Gastrocnemius medialis (tissue), 4 donors: ENCODE measurements around the gene CGNL1. TPM values are rescaled to one million over a fixed set of nuclear protein-coding genes. Genes with fewer than 3 reads are reported as not detected.

ENCODE experiments used
- ATAC-seq, 2 donors: fragments of 150-250 bp; one replicate each; pipeline ENCODE4 v1.9.1; 2016
- DNase-seq, 2 donors: peaks; one replicate each; pipeline ENCODE4 v3.0.0-alpha.2; 2019
- H3K27ac ChIP-seq, 4 donors: fragments of 200-600 bp; sonication (generic); 1 replicate in 1 of 4; 2 replicates in 3 of 4; pipeline ENCODE4 v1.5.1; 2016 to 2018; ENCODE audit warnings: mild to moderate bottlenecking in 2 of 4, moderate library complexity in 1 of 4
- H3K27me3 ChIP-seq, 3 donors: fragments of 200-600 bp; sonication (generic) in 2 of 3; 1 replicate in 1 of 3; 2 replicates in 2 of 3; pipeline versions ENCODE4 v1.5.1 to v1.6.0; 2016 to 2019; ENCODE audit warnings: mild to moderate bottlenecking in 1 of 3, moderate library complexity in 1 of 3
- H3K36me3 ChIP-seq, 2 donors: fragments of 200-600 bp; sonication (generic) in 1 of 2; one replicate each; pipeline ENCODE4 v1.5.1; 2017 to 2018
- H3K4me1 ChIP-seq, 2 donors: fragments of 200-600 bp; sonication (generic) in 1 of 2; one replicate each; pipeline ENCODE4 v1.5.1; 2016 to 2017; ENCODE audit warnings: mild to moderate bottlenecking in 2 of 2
- H3K4me3 ChIP-seq, 4 donors: fragments of 200-600 bp; sonication (generic) in 3 of 4; 1 replicate in 1 of 4; 2 replicates in 3 of 4; pipeline ENCODE4 v1.5.1; 2016 to 2019; ENCODE audit warnings: mild to moderate bottlenecking in 2 of 4
- H3K9me3 ChIP-seq, 3 donors: fragments of 200-600 bp; sonication (generic) in 2 of 3; 1 replicate in 1 of 3; 2 replicates in 2 of 3; pipeline ENCODE4 v1.5.1; 2016 to 2019
- POLR2A ChIP-seq, 2 donors: fragments of 450-650 bp; IDR thresholded peaks; one replicate each; pipeline ENCODE4 v1.6.1; 2017; ENCODE audit warnings: antibody characterized with exemption in 2 of 2, mild to moderate bottlenecking in 2 of 2, moderate library complexity in 2 of 2
- in situ Hi-C, 4 donors: fragments of 200-750 bp; cut with MboI; loops; one replicate each; pipeline versions ENCODE4 v1.15.0 to v1.8.0; 2017; ENCODE audit warnings: low sequenced_read_pairs in 4 of 4
- intact Hi-C: fragments of 100-400 bp; cut with DNase I; formaldehyde crosslinking; loops from one replicate; pipeline ENCODE4 v1.15.1; 2023; ENCODE audit warnings: low total_unique reads
- total RNA-seq, 4 donors: library from RNA; depleted of rRNA; stranded (reverse); fragments of >200 nt; gene quantifications; one replicate each; pipeline versions ENCODE4 v1.1.0 to v1.2.3, GENCODE V29; 2016
- TF ChIP-seq, protein P1 (sequence below), 5 experiments: fragments of 450-650 bp in 3 of 5; fragments of 200-600 bp in 2 of 5; sonication (generic) in 2 of 5; IDR thresholded peaks in 4 of 5; conservative IDR thresholded peaks in 1 of 5; 1 replicate in 4 of 5; 2 replicates in 1 of 5; pipeline ENCODE4 v1.5.1; 2016 to 2019; ENCODE audit warnings: antibody characterized with exemption in 5 of 5, mild to moderate bottlenecking in 3 of 5, moderate library complexity in 3 of 5

Gene CGNL1
- total RNA-seq, 4 donors from 2014 or later: 0.15 to 0.85 (median 0.49) TPM

- Histone ChIP-seq H3K27me3 (no peaks in the 10 kb centered on the region), H3K4me3 (no peak overlapping the region), H3K27ac (no peak overlapping the region), H3K4me1 (no peaks in the 10 kb centered on the region), H3K36me3 (no peaks in the 10 kb centered on the region), H3K9me3 (no peaks in the 10 kb centered on the region)
- ATAC-seq: no peak
- in situ Hi-C loops (no loop called here), intact Hi-C loops (no loop called here)
- no peak for DNase-seq
- no peak for TF ChIP-seq POLR2A (IDR thresholded peaks at IDR 0.05)
- TF ChIP-seq, protein P1, sequence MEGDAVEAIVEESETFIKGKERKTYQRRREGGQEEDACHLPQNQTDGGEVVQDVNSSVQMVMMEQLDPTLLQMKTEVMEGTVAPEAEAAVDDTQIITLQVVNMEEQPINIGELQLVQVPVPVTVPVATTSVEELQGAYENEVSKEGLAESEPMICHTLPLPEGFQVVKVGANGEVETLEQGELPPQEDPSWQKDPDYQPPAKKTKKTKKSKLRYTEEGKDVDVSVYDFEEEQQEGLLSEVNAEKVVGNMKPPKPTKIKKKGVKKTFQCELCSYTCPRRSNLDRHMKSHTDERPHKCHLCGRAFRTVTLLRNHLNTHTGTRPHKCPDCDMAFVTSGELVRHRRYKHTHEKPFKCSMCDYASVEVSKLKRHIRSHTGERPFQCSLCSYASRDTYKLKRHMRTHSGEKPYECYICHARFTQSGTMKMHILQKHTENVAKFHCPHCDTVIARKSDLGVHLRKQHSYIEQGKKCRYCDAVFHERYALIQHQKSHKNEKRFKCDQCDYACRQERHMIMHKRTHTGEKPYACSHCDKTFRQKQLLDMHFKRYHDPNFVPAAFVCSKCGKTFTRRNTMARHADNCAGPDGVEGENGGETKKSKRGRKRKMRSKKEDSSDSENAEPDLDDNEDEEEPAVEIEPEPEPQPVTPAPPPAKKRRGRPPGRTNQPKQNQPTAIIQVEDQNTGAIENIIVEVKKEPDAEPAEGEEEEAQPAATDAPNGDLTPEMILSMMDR (IDR thresholded peaks at IDR 0.05 in 4 of 5, conservative IDR thresholded peaks at IDR 0.05 in 1 of 5): no peak
These were observed 140.8 kb downstream of the CGNL1 start for GRCh38 chr15:57517030-57517671.

- DNase-seq (no peak), ATAC-seq (no peak)
- H3K27ac ChIP-seq: no peak overlapping the region
- no peaks in the 10 kb centered on the region for H3K9me3 ChIP-seq
- no peaks in the 10 kb centered on the region for H3K36me3 ChIP-seq
- no peak for TF ChIP-seq POLR2A (IDR thresholded peaks at IDR 0.05)
- TF ChIP-seq, protein P1 (IDR thresholded peaks at IDR 0.05 in 4 of 5, conservative IDR thresholded peaks at IDR 0.05 in 1 of 5): no peak
- H3K4me3 ChIP-seq: no peak overlapping the region
- in situ Hi-C loops: no loop called here
- no peaks in the 10 kb centered on the region for H3K4me1 ChIP-seq
- intact Hi-C loops: no loop called here
- H3K27me3 ChIP-seq: no peaks in the 10 kb centered on the region
These were observed 142.6 kb downstream of the CGNL1 start for GRCh38 chr15:57518779-57519405.

DNA sequence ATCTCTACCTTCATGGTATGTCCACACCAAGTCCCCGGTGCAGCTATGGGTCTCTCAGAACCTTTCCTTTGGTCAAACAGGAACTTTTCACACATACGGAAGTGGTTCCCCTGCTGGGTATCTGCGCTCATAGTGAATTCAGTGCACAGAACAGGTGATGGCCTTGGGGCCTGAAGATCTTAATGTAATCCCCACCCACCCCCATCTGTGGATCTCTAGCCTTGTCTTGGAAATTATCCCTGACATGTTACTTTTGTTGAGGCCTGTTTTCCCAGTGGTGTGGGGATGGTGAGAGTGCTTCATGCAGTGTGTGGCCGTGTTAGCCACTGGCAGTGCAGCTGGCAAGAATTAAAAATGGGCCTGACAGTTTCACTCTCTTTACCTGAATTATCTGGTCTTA, 143.5 kb downstream of the CGNL1 start:
- no peaks in the 10 kb centered on the region for H3K4me1 ChIP-seq
- no peaks in the 10 kb centered on the region for H3K9me3 ChIP-seq
- no peak overlapping the region for H3K4me3 ChIP-seq
- no peak overlapping the region for H3K27ac ChIP-seq
- intact Hi-C loops (loop anchor here (10.0 kb wide), 1 partner anchor 375 kb away; no protein-coding TSS in a partner anchor), in situ Hi-C loops (no loop called here)
- ATAC-seq (no peak), DNase-seq (no peak)
- H3K27me3 ChIP-seq: no peaks in the 10 kb centered on the region
- TF ChIP-seq POLR2A (IDR thresholded peaks at IDR 0.05): no peak
- TF ChIP-seq, protein P1 (IDR thresholded peaks at IDR 0.05 in 4 of 5, conservative IDR thresholded peaks at IDR 0.05 in 1 of 5): no peak
- H3K36me3 ChIP-seq: no peaks in the 10 kb centered on the region

- H3K36me3 ChIP-seq: no peaks in the 10 kb centered on the region
- DNase-seq (no peak), ATAC-seq (no peak)
- H3K4me3 ChIP-seq: no peak overlapping the region
- H3K4me1 ChIP-seq: no peaks in the 10 kb centered on the region
- in situ Hi-C loops: no loop called here
- no peak for TF ChIP-seq POLR2A (IDR thresholded peaks at IDR 0.05)
- TF ChIP-seq, protein P1 (IDR thresholded peaks at IDR 0.05 in 4 of 5, conservative IDR thresholded peaks at IDR 0.05 in 1 of 5): no peak
- no peaks in the 10 kb centered on the region for H3K9me3 ChIP-seq
- H3K27me3 ChIP-seq: no peaks in the 10 kb centered on the region
- no peak overlapping the region for H3K27ac ChIP-seq
- intact Hi-C loops: loop anchor here (10.0 kb wide), 1 partner anchor 377 kb away; no protein-coding TSS in a partner anchor
These were observed 145.2 kb downstream of the CGNL1 start for GRCh38 chr15:57521503-57521902.
